Stomach (tissue), 9 donors: ENCODE data around the gene PSTPIP1. TPM values are rescaled to one million over a fixed set of nuclear protein-coding genes. Genes with fewer than 3 reads are reported as not detected.

Experiments used
- DNase-seq, 2 donors: peaks; one replicate each; pipeline versions ENCODE4 v3.0.0 to v3.0.0-alpha.2; 2013 to 2019
- H3K27ac ChIP-seq, 5 donors: fragments of 200-600 bp in 4 of 5; sonication (generic) in 4 of 5; one replicate each; pipeline ENCODE4 v1.5.1; 2013 to 2019; ENCODE audit warnings: mild to moderate bottlenecking in 1 of 5, moderate library complexity in 1 of 5
- H3K27me3 ChIP-seq, 3 donors: fragments of 200-600 bp; sonication (generic); one replicate each; pipeline ENCODE4 v1.5.1; 2017 to 2019; ENCODE audit warnings: mixed run types in 1 of 3
- H3K36me3 ChIP-seq, 4 donors: fragments of 200-600 bp; sonication (generic); 1 replicate in 3 of 4; 2 replicates in 1 of 4; pipeline ENCODE4 v1.5.1; 2016 to 2019
- H3K4me1 ChIP-seq, 4 donors: fragments of 200-600 bp; sonication (generic); one replicate each; pipeline ENCODE4 v1.5.1; 2016 to 2019
- H3K4me3 ChIP-seq, 4 donors: fragments of 200-600 bp; sonication (generic) in 3 of 4; one replicate each; pipeline ENCODE4 v1.5.1; 2016 to 2019; ENCODE audit warnings: mild to moderate bottlenecking in 1 of 4
- H3K9me3 ChIP-seq, 4 donors: fragments of 200-600 bp; sonication (generic); one replicate each; pipeline ENCODE4 v1.5.1; 2016 to 2019
- CTCF ChIP-seq, 7 experiments: fragments of 450-650 bp in 4 of 7; fragments of 200-600 bp in 3 of 7; sonication (generic) in 3 of 7; IDR thresholded peaks; one replicate each; pipeline ENCODE4 v1.5.1; 2016 to 2019; ENCODE audit warnings: antibody characterized with exemption in 7 of 7, control low read depth in 2 of 7, mild to moderate bottlenecking in 1 of 7
- EP300 ChIP-seq: sonication (generic); formaldehyde crosslinking; IDR thresholded peaks from one replicate; pipeline ENCODE4 v1.6.1; 2017; ENCODE audit warnings: antibody characterized with exemption
- POLR2A ChIP-seq, 4 donors: fragments of 450-650 bp; IDR thresholded peaks; one replicate each; pipeline ENCODE4 v1.6.1; 2016; ENCODE audit warnings: antibody characterized with exemption in 4 of 4, control low read depth in 2 of 4, mild to moderate bottlenecking in 1 of 4, moderate library complexity in 1 of 4
- POLR2AphosphoS5 ChIP-seq, 3 donors: sonication (generic); formaldehyde crosslinking; IDR thresholded peaks; one replicate each; pipeline ENCODE4 v1.6.1; 2016; ENCODE audit warnings: antibody characterized with exemption in 3 of 3
- WGBS, 5 donors: extraction: QIAGEN DNeasy Blood & Tissue Kit in 3 of 5; methylation state at CpG; one replicate each; pipeline versions ENCODE4 v1.1.5 to v1.1.7; 2013 to 2018; 5-methylcytosine and 5-hydroxymethylcytosine counted together
- intact Hi-C: fragments of 100-400 bp; cut with DNase I; formaldehyde crosslinking; loops from one replicate; pipeline ENCODE4 v1.15.1; 2023; ENCODE audit warnings: low total_unique reads
- polyA plus RNA-seq, 3 donors: library from polyadenylated mRNA; stranded (reverse); fragments of 200-250 nt; gene quantifications; one replicate each; pipeline ENCODE4 v1.2.3, GENCODE V29; 2013
- total RNA-seq, 5 donors: library from RNA; depleted of rRNA; stranded (reverse); fragments of >200 nt; gene quantifications; one replicate each; pipeline versions ENCODE4 v1.1.0 to v1.2.3, GENCODE V29; 2014 to 2016
- donor health status: healthy with polysubstance abuse.
- donor health status: Bipolar disorder and iron deficiency.
- donor health status: healthy.

PSTPIP1 gene
- total and polyA plus RNA-seq, 8 donors = 0.29 to 75.4 (median 5.4) TPM

GRCh38 chr15:77026501-77027110 lies 31.7 kb downstream of the PSTPIP1 start:
- 89 to 100% (median 90%) methylated on average over 3 to 12 of the region's 12 CpGs for WGBS, 5 donors
- peaks cover 0 to 24% (median 0%) of the 10 kb centered on the region in 4 donors for H3K36me3 ChIP-seq
- intact Hi-C loops = no loop called here
- H3K9me3 ChIP-seq = no peaks in the 10 kb centered on the region
- H3K27ac ChIP-seq = no peak overlapping the region
- DNase-seq = no peak
- H3K27me3 ChIP-seq = peaks cover 0 to 33% (median 16%) of the 10 kb centered on the region in 3 donors
- H3K4me3 ChIP-seq = no peak overlapping the region
- TF ChIP-seq EP300 (no peak), CTCF (IDR thresholded peaks at IDR 0.05) (no peak), POLR2A (IDR thresholded peaks at IDR 0.05) (no peak), POLR2AphosphoS5 (IDR thresholded peaks at IDR 0.05) (no peak)
- H3K4me1 ChIP-seq = peaks cover 7 to 43% (median 19%) of the 10 kb centered on the region in 4 donors

- intact Hi-C loops = no loop called here
These were observed 32.3 kb downstream of the PSTPIP1 start for GRCh38 chr15:77027111-77027696.

GRCh38 chr15:77027697-77028450 lies 32.9 kb downstream of the PSTPIP1 start:
- WGBS, 5 donors = 35 to 60% (median 52%) methylated on average over 15 to 45 of the region's 45 CpGs
- Histone ChIP-seq H3K36me3 (peaks cover 0 to 35% (median 0%) of the 10 kb centered on the region in 4 donors), H3K4me3 (peak overlapping the region; percentile 22 to 27 (median 26)), H3K27ac (no peak overlapping the region), H3K27me3 (peaks cover 0 to 37% (median 16%) of the 10 kb centered on the region in 3 donors), H3K9me3 (no peaks in the 10 kb centered on the region), H3K4me1 (peaks cover 7 to 39% (median 19%) of the 10 kb centered on the region in 4 donors)
- intact Hi-C loops = no loop called here
- DNase-seq = peak in 1 of 2 donors; percentile 72
- TF ChIP-seq EP300 (no peak), POLR2A (IDR thresholded peaks at IDR 0.05) (no peak), CTCF (IDR thresholded peaks at IDR 0.05) (no peak)

More at GRCh38 chr15:77027111-77027696, 32.3 kb downstream of the PSTPIP1 start:
- Histone ChIP-seq H3K4me3 (no peak overlapping the region), H3K9me3 (no peaks in the 10 kb centered on the region), H3K27me3 (peaks cover 0 to 35% (median 16%) of the 10 kb centered on the region in 3 donors), H3K36me3 (peaks cover 0 to 29% (median 0%) of the 10 kb centered on the region in 4 donors), H3K27ac (no peak overlapping the region), H3K4me1 (peaks cover 7 to 37% (median 19%) of the 10 kb centered on the region in 4 donors)
- TF ChIP-seq POLR2A (IDR thresholded peaks at IDR 0.05) (no peak), CTCF (IDR thresholded peaks at IDR 0.05) (no peak), EP300 (no peak), POLR2AphosphoS5 (IDR thresholded peaks at IDR 0.05) (no peak)
- no peak for DNase-seq
- WGBS, 5 donors = 82 to 91% (median 86%) methylated on average over 6 to 12 of the region's 12 CpGs

- Histone ChIP-seq H3K9me3 (no peaks in the 10 kb centered on the region), H3K27me3 (peaks cover 0 to 41% (median 16%) of the 10 kb centered on the region in 3 donors), H3K4me3 (peak overlapping the region; percentile 22 to 27 (median 26)), H3K4me1 (peaks cover 7 to 44% (median 19%) of the 10 kb centered on the region in 4 donors), H3K36me3 (peaks cover 0 to 35% (median 0%) of the 10 kb centered on the region in 4 donors), H3K27ac (no peak overlapping the region)
- intact Hi-C loops = no loop called here
- no peak for TF ChIP-seq POLR2AphosphoS5 (IDR thresholded peaks at IDR 0.05)
- TF ChIP-seq POLR2A (IDR thresholded peaks at IDR 0.05) = no peak
- TF ChIP-seq EP300 = no peak
- no peak for TF ChIP-seq CTCF (IDR thresholded peaks at IDR 0.05)
- DNase-seq = peak; percentile 19 to 45
- WGBS, 5 donors = 36 to 74% (median 50%) methylated on average over 8 to 22 of the region's 22 CpGs
These were observed 33.7 kb downstream of the PSTPIP1 start for GRCh38 chr15:77028451-77029165.
